NCI-H187 treated with DMSO at 0.1 percent for 48 hours (cell line): Measurements from ENCODE around the gene TBC1D22A.

Source experiments
- DNase-seq: peaks from one replicate; lab custom pipeline; 2025; lab: John Stamatoyannopoulos, UW

TBC1D22A gene

DNA sequence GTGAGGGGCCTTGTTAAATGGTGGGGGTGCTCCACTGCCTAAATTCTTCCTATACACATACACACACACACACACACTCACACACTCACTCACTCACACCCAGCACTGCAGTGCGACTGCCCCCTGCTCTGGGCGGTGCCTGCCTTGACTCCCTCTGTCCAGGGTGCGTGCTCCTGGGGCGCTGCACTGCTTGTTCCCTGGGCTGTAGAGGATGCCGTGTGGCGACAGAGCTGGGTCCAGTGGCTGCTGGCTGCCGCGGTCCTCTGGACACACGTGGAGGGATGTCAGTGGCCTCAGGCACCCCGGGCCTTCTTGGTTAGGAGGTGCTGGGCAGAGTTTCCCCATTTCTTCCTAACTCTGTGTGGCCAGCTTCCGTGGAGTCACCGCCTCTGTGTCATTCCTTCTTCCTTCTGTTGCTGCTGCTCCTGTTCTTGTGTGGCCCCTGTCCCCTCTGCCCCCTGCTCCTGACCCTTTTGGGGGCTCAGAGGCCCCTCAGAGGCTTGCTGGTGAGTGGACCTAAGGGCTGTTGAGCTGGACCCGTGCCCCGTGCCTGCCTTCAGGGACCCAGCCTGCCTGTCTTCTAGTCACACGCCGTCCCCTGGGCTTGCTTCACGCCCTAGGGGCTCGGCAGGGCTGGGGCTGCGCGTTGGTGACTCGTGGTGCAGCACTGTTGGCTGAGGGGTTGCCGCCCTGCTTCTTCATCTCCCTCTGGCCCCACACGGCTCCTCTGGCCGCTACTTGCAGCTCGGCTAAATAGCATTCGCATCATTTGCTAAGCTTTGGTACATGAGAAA is 147.0 kb downstream of the TBC1D22A start:
- DNase-seq = no peak

DNA sequence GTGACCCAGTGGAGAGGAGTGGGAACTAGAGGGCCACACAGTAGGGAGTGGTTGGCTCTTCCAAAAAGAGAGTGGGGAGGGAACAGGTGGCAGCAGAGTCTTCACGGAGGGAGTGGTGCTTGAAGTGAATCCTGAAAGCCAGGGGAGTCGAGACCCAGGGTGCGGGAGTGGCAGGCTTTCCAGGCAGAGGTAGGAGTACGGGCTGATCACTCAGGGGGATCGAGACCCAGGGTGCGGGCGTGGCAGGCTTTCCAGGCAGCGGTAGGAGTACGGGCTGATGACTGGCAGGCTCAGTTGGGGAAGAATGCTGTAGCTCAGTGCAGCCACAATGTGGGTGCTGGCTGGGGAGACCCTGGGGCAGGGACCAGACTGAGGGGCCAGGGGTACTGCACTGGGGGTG is 148.2 kb downstream of the TBC1D22A start:
- no peak for DNase-seq

- DNase-seq = no peak
These were observed 148.9 kb downstream of the TBC1D22A start for GRCh38 chr22:46911346-46911745.

DNA sequence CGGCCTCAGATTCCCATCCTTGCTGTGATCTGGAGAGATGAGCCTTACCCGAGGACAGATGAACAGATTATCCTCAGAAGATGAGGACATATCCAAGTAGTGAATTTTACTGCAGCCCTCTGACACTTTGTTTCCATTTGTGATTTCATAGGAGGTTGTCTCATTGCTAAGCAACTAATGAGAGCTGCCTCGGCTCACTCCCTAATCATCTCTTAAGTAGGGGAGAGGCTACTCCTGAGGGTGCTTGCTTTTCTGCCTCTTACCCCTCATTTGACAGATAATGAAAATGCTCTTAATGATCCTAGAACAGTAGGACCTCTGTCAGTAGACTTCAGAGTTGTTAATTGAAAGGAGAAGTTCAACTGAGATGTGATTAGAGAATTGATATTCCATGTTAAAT is 150.9 kb downstream of the TBC1D22A start:
- peak; percentile 30 for DNase-seq

DNA sequence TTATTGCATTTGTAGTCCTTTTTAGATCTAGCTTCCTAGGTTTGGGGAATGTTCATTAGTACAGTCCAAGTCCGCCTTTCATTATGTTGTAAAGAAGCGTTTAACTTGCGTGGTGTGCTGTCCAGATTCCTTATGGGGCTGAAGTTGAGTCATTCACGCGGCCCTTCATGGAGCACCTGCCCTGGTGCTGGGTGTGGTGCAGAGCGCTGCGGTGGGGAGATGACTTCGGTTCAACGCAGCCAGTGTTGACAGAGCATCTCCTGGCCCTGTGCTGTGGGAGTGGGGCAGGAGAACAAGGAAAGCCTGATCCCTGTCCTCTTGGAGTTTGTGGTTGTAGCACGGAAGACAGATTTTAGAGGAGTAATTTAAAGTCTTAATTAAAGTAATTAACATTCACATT is 152.0 kb downstream of the TBC1D22A start:
- DNase-seq = no peak

- peak; percentile 29 for DNase-seq
These were observed 152.8 kb downstream of the TBC1D22A start for GRCh38 chr22:46914916-46915894.

DNA sequence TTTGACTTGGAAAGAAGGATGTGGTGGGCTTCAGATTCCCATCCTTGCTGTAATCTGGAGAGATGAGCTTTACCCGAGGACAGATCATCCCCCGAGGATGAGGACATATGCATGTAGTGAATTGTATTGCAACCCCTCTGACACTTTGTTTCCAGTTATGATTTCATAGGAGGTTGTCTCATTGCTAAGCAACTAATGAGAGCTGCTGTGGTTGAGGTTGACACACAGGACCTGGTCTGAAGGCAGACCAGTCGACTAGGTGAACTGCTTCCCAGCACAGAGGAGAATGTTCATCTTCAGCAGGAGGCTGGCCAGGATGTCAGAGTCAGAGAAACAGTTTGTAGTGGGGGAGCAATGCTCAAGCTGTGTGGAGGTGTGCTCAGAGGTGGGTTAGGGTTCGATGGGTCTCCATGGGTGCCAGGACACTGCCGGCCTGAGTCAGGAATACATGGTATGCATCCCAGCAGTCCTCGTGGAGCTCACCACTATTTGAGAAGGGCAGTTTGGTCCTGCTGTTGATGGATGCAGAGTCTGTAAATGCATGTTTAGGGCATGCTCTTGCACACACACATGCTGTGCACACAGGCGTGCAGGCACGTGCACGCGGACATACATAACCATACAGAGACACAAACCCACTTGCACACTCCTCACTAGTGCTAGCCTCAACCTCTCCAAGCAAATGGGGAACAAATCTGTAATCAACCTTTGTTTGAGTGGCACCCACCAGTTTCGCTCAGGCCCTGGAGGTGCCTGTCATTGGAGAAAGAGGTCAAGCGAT is 153.7 kb downstream of the TBC1D22A start:
- no peak for DNase-seq

GRCh38 chr22:46916886-46917770 is 154.7 kb downstream of the TBC1D22A start:
- DNase-seq = no peak

DNA sequence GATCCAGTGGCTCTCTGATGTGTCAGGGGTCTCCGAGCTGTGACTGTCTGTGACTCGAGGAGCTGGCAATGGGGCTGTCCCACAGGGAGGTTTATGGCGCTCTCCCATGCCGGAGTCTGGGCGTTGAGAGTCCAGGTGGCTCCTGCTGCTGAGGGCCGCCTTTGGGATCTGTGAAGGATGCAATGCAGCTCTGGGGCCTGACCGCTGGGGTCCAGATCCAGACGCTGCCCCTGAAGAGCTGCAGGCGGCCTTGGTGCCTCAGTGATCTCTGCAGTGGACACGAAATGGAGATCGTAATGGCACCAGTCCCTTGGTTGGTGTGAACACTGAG is 155.3 kb downstream of the TBC1D22A start:
- DNase-seq = no peak

DNA sequence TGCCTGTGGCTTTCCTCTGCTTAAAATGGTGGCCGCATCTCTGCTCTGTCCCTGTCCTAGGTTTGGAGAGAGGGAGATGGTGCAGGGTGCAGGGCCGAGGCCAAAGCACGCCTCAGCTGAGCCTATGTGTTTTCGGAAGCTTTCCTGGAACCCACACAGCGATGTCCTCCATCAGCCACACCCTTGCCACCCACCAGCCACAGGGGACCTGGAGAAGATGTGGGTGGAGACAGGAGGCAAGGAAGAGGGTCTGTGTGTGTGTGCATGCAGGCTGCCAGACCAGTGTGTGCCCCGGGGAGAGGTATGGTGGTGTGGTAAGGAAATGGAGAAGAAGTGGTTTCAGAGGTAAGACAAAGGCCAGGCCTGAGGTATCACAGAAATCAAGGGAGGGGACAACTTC is 155.7 kb downstream of the TBC1D22A start:
- DNase-seq = no peak

- DNase-seq = no peak
These were observed 159.6 kb downstream of the TBC1D22A start for GRCh38 chr22:46922037-46922436.

DNA sequence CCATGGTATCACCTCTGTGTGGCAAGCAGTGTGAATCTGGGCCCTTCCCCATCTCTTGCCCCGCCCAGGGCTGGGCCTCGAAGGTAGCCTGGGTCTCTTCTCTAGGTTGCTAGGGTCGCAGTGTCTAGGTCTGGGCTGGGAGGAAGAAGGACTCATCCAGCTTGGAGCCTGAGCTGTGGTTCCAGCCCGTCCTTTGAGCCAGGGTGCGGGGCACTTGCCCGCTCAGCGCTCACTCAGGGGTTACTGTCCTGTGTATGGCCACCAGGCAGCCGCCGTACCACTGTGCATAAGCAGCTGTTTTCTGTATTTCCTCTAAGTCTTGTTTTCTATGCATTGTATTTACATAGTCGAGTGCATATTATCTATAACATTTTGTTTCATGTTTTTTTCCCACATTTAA is 160.9 kb downstream of the TBC1D22A start:
- DNase-seq = no peak

DNA sequence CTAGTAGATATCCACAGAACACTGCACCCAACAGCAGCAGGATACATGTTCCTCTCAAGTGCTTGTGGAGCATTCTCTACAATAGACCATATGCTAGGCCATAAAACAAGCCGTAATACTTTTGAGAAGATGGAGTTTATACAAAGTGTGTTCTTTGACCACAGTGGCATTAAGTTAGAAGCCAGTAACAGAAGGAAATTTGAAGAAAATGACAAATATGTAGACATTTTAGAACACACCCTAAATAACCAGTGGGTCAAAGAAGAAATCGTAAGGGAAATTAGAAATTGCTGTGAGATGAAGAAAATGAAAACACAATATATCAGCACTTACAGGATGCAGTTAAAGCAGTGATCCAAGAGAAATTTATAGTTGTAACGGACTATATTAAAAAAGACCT is 163.4 kb downstream of the TBC1D22A start:
- no peak for DNase-seq

DNA sequence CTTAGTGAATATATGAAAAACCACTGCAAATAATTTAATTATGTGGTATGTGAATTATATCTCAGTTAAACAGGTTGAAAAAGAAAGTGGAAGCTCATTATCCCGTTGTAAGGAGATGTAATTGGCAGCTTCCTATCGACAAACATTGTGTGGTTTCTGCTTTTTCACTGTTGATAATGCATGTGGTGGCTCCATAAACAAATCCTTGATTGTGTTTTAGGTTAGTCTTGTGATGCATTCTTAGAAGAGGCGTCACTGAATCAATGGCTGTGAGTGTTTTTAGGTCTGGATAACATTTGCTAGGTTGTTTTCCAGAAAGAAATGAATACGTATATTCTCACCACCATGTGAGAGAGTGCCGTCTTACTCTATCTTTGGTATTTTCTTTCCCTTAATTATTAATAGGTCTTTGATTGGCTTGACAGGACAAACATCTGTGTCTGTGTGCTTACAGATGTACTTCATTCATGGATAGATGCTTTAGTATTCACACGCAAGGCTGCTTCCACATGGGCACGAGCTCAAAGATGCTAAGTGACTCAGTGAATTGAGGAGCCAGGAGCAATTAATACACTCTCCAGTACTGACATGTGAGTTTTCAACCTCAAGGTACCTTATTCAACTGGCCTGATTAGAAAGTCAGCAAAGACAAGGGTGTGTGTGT is 166.7 kb downstream of the TBC1D22A start:
- no peak for DNase-seq

GRCh38 chr22:46929710-46930204 is 167.3 kb downstream of the TBC1D22A start:
- DNase-seq = no peak

- no peak for DNase-seq
These were observed 169.0 kb downstream of the TBC1D22A start for GRCh38 chr22:46931414-46931813.

- no peak for DNase-seq
These were observed 169.4 kb downstream of the TBC1D22A start for GRCh38 chr22:46931881-46932280.

DNA sequence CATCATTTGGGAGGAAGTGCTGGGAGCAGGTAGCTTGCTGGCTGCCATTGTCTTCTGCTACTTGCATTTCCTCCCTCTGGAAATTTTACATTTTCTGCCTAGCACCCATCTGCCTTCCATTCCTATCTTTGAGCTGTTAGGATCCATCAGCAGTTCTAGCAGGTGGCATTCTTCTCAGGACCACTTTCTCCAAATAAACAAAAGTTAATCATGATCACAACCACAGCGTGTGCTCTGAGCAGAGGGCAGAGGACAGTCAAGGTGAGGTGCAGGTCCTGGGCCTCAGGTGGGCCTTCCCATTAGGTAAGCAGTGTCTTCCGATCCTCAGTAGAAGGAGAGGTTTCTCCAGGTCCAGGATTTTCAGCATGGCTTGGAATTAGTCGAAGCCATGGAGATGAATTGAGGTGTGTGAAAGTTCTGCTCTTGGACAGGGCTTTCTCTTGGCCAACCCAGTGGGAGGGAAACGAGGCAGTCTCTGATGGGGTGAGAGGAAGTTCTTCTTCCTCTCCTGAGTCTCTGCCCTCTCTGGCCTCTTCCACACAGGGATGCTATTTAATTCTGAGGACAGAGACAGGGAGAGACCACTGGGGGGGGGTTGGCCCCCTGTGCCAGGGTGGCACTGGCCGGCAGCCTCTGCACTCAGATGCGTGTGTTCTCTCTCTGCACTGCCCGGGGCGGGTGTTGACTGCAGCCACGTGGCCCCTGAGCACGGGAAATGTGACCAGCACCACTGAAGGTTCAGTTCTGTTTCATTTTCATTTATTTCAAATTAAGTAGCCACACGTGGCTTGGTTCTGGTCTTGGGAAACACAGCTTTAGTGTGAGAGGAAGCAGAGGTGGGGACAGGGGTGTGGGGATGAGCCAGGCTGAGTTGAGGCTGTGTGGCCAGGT is 170.8 kb downstream of the TBC1D22A start:
- DNase-seq = no peak

DNA sequence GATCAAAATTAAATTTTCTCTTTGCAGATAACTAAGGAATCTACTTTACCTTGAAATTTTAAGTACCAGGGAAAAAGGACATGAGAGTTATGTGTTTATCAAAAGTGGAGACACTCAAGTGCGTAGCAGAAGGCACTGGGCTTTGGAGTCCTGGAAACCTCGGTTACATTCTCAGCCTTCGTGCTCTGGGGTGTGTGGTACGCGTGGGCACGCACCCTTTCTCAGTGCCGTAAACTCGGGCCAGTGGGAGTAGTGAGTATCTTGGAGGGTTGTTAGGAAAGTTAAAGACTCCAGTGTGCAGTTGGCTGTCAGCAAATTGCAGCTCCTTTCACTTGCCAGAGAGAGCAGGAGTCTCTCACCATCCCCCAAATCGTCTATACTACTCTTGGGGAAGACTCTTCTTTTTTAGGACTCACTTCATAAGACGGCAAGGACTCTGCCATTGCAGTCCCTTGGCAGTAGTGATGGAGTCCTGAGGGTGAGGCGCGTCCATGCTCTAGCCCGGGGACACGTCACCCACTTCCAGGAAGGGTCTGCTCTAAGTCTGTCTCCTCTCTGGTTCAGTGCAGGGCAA is 171.8 kb downstream of the TBC1D22A start:
- DNase-seq = no peak
